Measurements from ENCODE around the gene CIB4. TPM values are rescaled to one million over a fixed set of nuclear protein-coding genes. Genes with fewer than 3 reads are reported as not detected.
A peak's percentile ranks its signal among the peaks of the same experiment; 100 is the strongest.

CIB4 gene
- total RNA-seq, 1 donor = not detected

DNA sequence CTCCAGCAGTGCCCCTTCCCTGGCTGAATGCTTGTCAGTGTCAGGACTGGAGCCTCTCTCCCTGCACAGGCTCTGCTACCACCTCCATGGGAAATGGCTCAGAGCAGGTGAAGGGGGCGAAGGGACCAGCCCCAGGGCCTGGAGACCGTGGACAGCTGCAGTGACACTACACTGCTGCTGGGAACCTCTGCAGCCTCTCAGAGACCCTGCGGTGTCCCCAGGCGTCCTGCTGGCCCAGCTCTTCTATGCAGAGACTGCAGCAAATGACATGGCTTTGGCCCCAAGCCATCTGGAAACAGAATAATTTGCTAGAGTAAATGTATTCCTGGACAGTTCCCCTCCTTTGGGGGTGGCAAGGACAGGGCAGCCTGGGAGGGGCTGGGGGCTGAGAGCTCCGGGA lies 53.2 kb downstream of the CIB4 start:
- DNase-seq (ENCODE audit: low read depth in 2 of 3, low spot score in 2 of 3) = no peak

DNA sequence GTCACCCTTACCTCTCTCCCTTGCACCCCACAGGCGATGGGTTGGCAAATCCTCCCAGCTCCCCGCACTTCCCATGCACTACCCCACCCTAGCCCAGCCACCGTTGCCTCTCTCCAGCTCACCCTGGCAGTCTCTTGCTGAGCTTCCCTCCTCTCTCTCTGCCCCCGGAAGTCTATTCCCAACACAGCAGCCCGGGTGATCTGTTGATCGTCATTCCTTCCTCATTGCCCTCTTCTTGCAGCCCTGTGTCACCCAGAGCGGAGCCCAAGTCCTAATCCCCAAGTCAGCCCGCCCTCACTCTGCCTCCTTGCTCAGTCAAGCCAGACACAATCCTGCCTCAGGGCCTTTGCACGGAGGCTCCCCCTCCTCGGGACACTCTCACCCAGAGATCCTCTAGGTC lies 55.2 kb downstream of the CIB4 start:
- DNase-seq (ENCODE audit: low read depth in 2 of 3, low spot score in 2 of 3) = no peak

DNA sequence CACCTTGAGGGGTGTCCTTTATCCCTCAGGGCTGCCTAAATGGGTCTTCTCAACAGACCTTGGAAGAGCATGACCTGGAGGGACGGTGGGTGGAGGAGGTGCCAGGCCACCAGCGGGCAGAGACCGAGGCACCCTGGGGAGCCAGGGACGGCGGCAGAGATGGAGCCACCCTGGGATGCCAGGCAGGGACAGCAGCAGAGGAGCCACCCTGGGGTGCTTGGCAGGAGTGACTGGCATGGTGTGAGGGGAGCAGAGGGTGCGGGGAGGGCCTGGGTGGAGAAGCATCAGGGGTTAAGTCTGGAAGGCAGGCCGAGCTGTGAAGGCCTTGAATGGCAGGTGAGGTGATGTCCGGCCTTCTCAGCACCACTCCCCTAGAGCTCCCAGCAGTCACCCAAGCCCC lies 56.1 kb downstream of the CIB4 start:
- no peak for DNase-seq (ENCODE audit: low read depth in 2 of 3, low spot score in 2 of 3)

DNA sequence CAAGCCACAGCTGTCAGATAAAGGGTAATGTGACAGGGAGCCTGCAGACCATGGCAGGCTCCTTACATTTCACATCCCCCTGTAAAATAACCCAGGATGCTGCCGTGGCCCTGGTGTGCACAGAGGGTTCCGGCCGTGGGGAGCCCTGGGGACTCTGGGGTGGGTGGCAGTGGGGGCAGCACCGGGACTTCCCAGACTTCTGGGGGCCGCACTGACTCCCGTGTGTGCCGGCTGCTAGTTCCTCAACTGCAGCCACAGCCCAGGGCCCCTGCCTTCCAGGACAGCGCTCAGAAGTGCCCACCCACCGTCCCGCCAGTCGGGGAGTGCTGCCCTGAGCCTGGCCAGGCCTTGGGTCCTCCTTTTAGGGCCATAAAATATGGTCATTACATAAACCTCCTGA lies 56.5 kb downstream of the CIB4 start:
- no peak for DNase-seq (ENCODE audit: low read depth in 2 of 3, low spot score in 2 of 3)

DNA sequence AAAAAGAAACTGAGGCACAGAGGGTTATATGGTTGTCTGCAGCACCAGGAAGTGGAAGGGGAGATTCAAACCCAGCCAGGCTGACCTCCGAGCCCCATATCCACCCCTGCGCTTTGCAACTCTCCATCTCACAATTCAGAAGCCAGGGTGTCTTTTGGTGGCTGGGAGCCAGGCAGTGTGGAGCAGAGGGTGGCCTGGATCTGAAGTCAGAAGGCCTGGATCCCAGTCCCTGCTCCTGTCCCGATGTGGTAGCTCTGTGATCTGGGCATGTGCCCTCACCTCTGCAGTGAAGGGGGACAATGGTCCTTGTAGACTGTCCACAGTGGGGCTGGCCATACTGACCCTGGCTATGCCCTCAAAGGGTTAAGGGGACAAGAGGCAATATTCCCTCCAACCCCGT lies 57.0 kb downstream of the CIB4 start:
- no peak for DNase-seq (ENCODE audit: low read depth in 2 of 3, low spot score in 2 of 3)

DNA sequence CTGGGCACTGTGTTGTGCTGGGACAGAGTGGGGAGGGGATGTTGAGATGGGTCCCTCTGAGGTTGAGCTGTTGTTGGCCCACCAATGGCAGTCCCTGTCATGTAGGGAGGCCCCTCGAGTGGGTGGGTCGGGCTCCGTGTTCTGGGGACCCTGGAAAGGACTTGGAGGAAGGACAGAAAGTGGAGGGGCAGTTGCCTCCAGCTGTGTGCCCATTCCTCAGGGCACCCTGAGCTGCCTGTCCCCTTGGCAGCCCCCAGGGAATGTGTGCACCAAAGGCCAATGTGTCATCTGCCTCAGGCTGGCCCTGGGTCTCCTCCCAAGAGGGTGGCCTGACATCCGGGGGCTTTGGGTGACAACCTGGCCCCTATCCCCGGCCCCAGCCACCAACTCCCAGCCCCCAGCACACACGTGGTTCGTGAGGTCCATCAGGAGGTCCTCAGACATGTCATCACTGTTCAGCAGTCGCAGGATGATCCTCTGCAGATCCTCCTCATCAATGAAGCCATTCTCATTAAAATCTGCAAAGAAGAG lies 57.7 kb downstream of the CIB4 start:
- DNase-seq (ENCODE audit: low read depth in 2 of 3, low spot score in 2 of 3) = no peak

DNA sequence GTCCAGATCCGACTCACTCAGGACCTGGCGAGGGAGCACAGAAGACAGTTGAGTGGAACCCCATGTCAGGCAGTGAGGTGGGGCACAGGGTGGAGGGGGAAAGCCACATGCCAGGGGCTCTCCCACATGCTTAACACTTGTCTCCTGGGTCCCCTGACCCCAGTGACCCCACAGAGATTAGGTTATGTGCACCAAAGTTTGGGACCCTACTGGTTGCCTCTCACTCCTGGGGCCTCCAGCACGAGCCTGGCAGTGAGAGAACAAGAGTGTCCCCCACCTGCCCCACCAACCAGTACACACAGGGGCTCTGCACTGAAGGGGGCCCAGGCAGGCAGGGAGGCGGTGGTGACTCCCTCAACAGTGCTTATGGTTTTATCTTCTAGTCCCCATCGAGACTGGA lies 58.3 kb downstream of the CIB4 start:
- DNase-seq (ENCODE audit: low read depth in 2 of 3, low spot score in 2 of 3) = no peak

DNA sequence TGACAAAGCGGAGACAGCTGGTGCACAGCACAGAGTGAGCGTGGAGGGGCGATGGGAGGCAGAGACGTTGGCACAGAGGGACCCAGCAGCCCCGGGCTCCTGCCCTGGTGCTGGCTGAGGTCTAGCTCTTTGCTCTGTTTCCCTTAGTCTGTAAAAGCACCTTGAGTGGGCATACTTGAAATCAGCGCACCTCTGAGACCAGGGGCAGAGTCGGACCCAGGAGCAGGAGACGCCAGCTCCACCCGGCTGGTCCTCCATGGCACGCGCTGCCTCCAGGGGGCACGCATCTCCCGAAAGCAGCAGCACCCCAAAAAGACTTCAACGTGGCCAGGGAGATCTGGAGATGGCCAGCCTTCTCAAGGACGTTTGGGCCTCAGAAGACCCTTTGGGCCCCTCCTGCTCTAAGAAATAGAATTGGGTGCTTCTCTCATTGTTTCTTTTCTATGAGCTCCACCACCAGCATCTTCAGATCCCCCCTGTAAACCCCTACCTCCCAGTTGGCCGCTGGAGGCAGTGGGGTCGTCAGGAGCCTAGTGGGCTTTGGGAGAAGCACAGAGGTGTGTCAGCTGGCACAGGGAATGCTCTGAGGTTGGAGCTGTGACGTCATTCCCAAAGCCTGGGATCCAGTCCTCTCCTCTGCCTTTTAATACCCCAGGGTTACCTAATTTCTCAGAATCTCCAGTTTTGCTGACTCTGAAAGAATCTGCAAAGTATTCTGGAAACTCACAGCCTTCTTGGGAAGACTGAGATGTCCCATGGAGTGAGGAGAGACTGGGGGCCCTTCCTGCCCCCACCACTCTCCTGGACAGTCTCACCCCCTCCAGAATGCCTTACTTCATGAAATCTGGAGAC lies 58.9 kb downstream of the CIB4 start:
- no peak for DNase-seq (ENCODE audit: low read depth in 2 of 3, low spot score in 2 of 3)

DNA sequence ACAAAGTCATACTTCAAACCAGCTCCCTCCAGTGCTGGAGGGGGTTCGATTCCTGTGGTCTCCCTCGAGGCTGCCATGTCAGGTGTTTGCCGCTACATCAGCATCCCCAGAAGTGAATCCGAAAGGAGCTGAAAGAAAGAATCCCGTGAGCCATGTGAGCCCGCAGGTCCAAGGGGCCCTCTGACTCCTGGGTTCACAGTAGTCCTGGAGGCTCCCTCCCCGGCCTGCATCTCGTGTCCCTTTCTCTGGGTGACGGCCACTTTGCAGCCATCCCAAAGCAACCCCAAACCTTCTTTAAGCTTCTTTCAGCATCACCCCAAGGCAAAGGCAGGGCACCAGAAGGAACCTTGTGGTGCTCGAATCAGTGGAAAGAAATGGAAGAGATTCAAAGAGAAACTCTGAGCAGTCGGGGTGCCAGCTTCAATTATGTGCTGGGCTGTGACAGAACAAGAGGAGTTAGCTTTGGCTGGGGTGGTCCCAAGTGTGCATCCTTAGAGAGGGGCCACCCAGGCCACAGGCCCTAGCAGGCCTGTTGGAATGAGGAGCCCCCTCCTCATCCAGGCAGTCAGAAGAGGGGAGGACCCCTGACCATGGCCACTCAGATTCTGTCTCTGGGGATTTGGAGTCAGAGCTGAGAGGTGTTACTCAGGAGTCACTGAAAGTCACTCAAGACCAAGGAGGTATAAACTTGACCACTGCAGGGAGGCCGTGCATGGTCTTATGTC lies 59.7 kb downstream of the CIB4 start:
- DNase-seq (ENCODE audit: low read depth in 2 of 3, low spot score in 2 of 3) = no peak

DNA sequence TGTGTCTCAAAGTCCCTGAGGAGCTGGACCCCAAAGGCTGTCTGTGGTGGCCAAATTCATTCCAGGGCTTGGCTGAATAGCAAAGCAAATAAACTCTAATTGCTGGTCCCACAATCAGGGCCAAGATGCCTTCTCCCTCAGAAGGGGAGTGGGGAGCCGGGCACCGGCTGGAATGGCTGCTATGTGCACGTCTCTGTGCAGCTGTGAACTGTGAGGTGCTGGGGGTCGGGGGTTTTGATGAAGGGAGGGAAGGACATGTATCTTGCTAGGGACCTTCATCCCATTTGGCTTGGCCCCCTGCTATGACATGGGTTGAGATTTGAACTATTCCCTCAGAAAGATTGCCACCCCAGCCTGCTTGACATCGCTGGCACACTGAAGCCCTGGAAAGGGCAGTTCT lies 60.4 kb downstream of the CIB4 start:
- no peak for DNase-seq (ENCODE audit: low read depth in 2 of 3, low spot score in 2 of 3)

DNA sequence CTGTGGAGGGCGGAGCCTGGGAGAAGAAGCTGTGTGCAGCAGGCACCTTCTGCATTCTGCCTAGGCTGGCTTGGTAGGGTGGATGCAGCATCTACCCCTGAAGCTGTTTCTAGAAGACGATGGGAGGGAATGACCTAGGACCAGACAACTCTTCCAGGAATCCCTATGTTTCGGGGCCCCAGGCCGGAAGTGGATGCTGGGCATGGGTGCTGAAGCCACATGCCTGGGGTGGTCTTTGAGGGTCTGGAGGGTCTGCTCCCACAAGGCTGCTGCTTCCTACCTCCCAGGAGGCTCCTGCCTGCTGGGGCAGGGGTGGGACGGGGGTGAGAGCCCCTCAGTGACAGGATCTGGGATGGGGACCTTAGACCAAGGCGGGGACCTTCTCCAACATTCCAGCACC lies 61.0 kb downstream of the CIB4 start:
- no peak for DNase-seq (ENCODE audit: low read depth in 2 of 3, low spot score in 2 of 3)

DNA sequence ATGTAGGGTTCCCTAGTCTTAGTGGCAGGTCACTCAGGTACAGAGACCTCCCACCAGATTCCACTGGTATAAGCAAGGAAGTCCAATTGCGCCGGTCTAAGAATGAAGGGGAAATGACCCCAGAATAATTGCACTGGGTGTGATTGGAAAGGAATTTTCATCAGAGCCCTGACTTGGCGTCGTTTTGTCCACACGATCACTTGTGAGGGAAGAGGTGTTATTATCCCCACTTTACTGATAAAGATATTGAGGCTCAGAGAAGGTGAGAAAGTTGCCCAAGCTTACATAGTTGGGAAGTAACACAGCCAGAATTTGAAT lies 61.5 kb downstream of the CIB4 start:
- DNase-seq (ENCODE audit: low read depth in 2 of 3, low spot score in 2 of 3) = no peak

DNA sequence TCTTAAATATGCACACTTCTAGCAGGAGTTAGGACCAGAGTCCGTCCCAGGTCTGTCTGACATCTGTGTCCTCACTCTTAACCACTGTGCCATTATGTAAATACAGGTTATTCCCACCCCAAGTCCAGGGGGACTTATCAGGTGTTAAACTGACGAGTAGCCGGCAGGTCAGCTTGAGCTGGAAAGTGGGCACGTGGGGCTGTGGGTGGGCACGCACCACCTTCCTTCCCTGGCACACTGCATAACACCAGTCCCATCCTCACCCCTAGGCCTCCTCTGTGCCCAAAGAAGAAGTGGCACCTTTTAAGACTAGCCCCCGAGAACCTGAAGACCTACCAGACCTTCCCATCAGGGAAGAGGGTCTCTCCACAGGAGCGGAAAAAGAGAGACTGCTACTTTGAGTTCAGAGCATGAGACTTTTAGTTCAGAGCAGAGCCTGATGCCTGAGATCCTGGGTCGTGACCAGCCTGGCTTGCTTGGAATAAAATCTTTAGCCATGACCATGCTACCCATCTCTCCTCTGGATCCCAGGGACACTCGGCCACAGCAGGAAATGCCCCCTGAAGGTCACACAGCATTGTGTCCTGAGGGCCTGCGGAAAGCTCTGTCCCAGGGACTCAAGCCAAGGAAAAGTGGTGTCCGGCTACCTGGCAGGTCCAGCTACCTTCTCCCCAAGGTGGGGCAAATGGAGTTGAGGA lies 62.0 kb downstream of the CIB4 start:
- no peak for DNase-seq (ENCODE audit: low read depth in 2 of 3, low spot score in 2 of 3)

DNA sequence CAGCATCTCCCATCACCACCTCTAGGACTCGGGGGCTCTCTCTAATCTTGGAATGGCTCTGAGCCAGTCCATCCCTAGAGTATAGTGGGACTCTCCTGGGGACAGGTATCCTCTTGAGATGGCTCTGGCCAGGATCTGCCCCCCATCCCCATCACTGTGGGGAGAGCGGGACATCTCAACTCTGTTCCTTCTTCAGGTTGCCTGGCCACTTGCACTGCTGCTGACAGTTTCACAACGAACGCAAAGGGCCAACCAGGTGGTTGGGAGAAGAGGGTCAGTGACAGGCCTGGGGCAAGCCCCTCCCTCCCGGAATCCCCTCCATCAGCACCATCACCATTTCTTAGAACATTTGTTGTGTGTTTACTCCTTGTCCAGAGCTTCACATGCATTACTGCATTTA lies 62.6 kb downstream of the CIB4 start:
- DNase-seq (ENCODE audit: low read depth in 2 of 3, low spot score in 2 of 3) = no peak

DNA sequence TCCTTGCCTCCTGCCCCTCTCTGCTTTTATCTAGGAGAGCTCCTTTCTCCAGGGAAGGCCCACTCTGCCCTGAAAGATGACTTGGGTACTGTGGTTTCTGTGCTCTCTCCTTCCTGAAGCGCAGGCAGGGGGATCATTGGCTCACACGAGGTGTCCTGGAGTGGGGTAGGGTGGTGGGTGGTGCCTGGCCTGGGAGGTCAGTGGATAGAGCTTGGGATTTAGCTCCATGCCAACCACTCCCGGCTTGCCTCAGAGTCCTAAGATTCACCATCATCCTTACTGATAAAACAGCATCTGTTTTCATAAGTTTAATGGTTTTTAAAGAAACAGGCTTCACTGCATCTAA lies 63.1 kb downstream of the CIB4 start:
- no peak for DNase-seq (ENCODE audit: low read depth in 2 of 3, low spot score in 2 of 3)

DNA sequence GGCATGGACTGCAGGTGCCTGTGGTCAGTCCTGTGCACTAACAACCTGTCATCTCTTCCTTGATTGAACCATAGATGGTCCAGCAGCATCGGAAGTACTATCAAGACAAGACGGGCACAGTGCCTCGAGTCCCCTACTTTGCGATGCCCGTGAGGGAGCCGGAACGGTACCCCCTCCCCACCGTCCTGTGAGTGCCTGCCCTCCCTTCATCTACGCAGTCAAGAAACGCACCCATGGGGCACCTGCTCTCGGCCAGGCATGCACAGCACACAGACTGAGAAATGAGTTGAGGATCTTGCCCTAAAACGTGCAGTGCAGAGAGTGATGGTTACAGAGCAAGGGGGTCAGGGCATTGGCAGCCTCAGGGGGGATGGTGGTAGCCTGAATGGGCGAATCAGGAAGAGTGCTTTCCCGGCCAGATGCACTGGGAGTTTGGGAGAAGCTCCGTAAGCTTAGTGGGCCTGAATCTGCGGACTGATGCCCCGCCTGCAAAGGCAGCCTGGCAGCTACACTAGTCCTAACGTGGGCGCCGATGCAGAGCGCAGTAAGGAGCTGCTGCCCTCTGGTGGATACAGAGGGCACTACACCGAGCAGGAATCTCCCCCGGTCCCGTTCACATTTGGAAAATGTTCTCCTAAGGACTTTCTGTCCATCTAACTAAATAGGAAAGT lies 63.6 kb downstream of the CIB4 start:
- peak; percentile 37 to 60 (median 45) for DNase-seq (ENCODE audit: low read depth in 2 of 3, low spot score in 2 of 3)

DNA sequence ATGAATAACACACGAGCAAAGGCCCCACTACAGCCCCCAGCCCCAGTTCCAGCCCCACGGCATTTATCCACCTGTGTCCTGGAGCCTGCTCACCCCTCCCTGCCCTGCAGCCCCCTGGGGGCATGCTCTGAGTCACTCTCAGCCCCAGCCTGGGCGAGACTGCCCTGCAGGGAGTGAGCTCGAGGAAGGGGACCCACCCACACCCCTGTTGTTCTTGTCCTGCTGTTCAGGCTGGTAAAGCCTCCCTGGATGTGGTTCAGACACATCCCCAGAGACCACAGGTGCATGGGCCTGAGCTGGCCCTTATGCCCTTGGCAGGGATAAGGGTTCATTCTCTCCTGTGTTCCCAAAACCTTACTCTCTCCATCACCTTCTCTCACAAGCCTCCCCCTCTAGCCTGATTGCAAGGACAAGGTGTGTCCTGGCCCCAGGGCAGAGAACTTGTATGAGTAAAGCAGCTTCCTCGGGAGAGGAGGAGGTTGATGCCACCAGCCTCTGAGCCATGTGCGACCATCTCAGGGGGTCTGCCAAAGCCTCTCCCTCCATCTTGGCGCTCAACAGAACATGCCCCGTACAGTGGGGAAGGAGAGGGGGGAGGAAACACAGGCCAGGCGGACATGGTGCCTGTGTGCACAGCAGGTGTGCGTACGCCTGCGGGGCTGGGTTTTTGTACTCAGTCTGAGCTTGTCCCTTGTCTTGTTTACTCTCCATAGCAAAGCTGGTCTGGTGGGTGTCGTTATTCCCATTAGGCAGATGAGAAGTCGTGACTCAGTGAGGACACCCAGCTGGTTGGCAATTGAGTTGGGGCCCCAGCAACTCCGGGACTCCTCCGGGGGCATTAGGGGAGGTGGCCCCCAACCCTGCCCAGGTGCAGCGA lies 64.4 kb downstream of the CIB4 start:
- no peak for DNase-seq (ENCODE audit: low read depth in 2 of 3, low spot score in 2 of 3)

DNA sequence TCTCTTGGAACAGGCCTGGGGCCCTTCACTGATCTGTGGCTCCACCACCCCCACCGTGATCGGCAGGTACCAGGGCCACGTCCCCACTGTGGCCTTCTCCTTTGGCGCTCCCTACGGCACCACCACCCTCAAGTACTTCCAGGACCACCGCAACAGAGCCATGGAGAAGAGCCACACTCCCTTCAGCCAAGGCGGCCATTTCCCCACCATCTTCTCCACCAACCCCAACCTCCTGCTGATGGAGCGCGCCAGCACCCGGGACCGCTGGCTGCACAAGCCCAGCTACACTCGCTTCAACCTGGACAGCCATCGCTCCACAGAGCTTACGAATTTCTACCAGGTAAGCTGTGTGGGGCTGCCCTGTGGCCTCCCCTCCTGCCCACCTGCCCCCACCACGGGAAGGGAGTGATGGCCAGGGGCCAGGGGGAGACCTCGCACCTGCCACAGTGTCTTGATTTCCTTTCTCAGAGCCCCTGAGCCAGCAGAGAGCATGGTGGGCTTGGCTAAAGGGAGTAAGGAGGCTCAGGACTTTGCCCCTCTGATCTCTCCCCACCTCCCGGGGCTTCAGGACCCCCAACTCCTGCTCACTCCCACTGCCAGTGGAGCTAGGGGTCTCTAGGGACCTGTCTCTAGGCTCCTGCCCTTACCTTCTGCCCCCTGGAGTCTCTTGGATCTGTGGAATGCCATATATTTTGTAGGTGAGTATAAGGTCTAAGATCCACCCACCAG lies 65.2 kb downstream of the CIB4 start:
- DNase-seq (ENCODE audit: low read depth in 2 of 3, low spot score in 2 of 3) = no peak

DNA sequence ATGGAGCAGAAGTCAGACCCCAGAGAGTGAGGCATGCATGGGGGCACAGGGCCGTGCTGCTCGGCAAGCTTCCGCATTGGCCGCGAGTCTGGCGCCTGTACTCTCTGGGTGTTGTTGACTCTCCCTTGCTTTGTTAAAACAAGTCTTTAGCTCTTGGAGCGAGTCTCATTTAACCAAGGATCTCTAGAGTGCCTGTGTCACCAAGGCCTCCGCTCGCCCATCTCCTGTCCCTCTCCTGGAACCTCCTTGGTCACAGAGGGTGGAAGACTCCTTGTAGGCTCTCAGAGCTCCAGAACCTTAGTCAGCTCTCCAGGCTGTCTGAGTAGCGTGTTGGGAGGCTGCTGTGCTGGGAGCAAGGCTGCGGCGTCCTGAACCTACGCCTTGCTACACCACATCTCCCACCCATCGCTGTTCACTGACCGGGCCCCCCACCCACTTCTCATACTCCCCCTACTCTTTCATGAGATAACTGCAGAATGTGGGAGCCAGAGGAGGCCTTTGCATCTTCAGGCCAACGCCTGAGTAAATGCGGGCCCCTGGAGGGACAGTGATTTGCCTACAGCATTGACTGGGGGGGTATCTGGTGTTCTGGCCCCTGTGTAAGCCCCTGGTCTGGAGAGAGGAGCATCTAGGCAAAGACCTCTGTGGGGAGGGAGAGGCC lies 66.1 kb downstream of the CIB4 start:
- DNase-seq (ENCODE audit: low read depth in 2 of 3, low spot score in 2 of 3) = no peak

All from hematopoietic multipotent progenitor cell (in vitro differentiated cells).